NCI-H2029 treated with DMSO at 0.1 percent for 48 hours (cell line): Measurements from ENCODE around the gene AFDN.

ENCODE experiments used
- DNase-seq: peaks from one replicate; lab custom pipeline; 2025; lab: John Stamatoyannopoulos, UW

The AFDN gene

DNA sequence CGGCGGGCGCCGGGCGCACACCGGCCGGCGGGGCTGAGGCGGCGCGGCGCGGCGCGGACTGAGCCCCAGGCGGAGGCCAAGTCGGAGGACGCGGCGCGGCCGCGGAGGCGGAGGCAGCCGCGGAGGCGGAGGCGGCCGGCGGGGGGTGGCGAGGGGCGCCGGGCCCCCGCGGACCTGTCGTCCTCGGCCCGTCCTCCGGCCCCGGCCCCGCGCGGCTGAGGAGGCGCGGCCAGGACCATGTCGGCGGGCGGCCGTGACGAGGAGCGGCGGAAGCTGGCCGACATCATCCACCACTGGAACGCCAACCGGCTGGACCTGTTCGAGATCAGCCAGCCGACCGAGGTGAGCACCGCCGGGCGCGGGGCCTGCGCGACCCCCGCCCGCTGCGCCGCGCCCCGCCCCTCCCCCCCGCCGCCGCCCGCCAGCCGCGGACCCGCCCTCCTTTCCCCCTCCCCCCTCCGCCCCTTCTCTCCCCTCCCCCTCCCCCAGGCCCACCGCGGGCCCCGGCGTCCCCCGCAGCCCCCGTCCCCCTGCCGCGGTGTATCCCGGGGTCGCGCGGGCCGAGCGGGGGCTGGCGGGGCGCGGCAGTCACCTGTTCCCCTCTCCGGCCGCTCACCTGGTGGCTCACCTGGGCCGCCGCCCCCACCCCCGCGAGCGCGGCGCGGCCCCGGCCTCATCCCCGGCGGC lies at the start of gene AFDN:
TSS of gene AFDN (plus strand) at position 16 of the 687 bp plus-strand sequence. CDS start at position 238, 222 bp downstream.
- DNase-seq = no peak

DNA sequence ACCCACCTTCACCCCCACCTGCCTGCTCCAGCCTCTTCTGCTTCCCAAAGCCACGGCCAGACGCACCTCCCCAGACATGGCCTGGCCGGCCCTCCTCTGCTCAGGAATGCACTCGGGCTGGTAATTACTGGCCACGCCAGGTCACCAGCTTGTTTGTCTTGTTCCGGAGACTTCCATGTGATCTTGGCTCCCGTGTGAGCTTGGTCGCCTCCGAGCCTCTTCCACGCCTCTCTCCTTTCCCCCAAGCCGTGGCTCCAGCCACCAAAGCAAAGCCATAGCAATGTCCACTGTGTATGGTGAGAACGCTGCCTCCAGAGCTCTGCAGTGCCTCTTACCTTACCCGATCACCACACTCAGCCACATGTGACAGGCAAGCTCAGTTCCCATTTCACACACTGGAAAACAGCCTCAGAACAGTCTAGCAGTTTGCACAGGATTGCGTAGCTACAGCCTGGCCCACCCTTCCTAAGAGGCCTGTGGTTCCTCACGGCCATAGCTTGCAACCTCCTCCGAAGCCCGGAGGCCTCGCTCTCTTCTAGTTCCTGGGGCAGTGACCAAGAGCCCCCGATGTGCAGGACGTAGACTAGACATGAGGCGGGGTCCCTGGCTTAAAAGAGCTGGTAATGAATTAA lies 48.1 kb upstream of the AFDN start:
- DNase-seq = no peak

GRCh38 chr6:167779129-167779992 lies 47.4 kb upstream of the AFDN start:
- no peak for DNase-seq

DNA sequence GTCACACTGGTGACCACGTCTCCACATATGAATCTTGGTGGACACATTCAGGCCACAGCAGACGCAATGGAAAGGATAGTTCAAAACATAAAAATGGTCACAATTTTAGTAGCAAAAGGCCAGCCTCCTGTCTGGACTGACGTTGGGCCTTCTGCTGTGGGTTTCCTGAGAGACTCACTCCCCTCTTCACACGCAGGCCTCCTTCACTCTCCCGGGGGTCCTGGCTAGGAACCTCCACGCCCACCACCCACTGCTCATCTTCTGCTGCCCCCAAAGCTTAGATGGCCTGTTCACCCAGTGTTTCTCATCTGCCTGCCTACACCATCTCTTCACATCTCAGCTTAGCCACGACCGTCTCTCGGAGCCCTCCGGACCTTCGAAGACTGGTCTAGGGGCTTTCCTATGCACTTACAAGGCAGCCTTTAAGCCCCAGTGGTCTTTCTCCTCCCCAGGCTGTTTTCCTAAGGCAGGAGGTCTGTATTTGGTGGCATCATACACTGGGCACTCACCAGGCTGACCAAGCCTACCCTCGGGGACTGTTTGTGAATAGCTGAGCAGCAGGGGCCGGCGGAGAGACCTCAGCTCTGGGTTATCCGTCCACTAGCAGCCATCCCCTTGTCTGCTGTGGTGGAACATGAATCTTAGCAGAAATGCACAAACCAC lies 46.6 kb upstream of the AFDN start:
- DNase-seq = no peak

DNA sequence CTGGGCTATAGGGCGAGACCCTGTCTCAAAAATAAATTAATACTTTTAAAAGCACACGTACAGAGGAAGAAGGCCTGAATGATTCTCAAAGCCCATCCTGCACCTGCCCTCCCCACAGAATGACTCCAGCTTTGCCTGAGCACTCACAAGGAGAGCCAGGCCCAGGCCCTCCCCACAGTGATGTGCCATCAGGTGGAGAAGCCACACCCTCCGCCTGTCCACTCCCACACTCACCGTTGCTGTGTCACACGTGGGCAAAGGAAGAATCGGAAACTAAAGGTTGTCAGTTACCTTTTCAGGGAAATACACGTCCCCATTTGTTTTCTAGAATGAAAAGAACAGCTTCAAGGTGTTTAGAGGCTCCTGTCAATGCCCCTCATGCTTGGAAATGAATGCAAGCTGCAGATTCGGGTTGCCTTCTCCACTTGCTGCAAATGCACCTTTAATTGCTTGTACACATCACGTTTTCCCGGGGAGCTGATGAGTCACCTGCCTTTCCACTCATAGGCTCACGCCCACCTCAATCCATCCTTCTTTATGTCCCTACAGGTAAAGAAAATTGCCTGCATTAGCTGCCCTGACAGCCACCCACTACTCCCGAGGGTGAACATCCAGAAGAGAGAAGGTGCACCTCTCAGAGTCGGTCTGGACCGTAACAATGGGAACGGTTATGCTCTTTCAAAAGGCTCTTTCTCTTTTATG lies 45.5 kb upstream of the AFDN start:
- DNase-seq = no peak

DNA sequence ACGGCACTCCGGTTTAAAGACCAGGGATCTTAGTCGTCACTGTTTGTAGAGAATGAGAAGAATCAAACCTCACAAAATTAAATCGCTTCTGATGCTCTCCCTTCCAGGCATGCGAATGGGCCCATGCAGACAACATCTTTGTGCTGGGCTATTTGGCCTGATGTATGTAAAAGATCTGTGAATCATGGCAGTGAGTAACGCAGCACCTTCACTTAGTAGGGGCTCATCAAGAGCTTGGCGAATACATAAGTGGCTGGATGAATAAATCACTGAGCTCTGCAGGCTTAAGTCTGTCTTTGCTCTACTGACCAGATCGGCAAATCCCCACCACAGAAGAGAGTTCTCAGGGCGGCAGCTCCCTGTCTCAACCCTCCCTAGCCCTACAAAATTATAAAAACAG lies 44.8 kb upstream of the AFDN start:
- no peak for DNase-seq

DNA sequence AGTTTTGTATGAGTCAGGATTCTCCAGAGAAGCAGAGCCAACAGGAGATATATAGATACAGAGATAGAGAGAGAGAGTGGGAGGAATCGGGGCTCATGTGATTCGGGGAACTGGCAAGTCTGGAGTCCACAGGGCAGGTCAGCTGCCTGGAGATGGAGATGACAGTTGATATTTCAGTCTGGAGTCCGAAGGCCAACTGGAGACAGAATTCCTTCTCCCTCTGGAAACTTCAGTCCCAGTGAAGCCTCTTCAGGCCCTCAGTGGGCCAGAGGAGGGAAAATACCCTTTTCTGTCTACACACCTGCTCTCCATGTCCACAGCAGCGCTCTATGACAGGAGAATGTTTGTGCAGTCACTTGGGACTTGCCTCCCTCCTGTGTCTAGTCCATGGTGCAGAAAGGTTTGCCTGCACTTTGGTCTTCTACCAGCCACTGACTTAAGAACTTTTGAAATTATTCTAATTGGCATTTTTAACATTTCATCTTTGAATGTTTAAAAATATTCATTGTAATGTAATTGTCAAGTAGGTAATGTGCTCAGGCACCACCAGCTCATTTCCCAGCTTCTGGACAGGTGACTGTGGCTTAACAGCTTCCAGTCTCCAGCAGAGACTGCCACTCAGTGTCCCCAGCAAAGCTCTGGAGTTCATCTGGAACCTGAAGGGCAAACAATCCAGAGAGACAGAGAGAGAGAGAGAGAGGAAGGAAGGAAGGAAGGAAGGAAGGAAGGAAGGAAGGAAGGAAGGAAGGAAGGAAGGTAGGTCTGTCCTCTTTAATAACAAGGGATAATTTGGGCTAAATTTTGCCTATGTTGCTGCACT lies 43.8 kb upstream of the AFDN start:
- DNase-seq = no peak

DNA sequence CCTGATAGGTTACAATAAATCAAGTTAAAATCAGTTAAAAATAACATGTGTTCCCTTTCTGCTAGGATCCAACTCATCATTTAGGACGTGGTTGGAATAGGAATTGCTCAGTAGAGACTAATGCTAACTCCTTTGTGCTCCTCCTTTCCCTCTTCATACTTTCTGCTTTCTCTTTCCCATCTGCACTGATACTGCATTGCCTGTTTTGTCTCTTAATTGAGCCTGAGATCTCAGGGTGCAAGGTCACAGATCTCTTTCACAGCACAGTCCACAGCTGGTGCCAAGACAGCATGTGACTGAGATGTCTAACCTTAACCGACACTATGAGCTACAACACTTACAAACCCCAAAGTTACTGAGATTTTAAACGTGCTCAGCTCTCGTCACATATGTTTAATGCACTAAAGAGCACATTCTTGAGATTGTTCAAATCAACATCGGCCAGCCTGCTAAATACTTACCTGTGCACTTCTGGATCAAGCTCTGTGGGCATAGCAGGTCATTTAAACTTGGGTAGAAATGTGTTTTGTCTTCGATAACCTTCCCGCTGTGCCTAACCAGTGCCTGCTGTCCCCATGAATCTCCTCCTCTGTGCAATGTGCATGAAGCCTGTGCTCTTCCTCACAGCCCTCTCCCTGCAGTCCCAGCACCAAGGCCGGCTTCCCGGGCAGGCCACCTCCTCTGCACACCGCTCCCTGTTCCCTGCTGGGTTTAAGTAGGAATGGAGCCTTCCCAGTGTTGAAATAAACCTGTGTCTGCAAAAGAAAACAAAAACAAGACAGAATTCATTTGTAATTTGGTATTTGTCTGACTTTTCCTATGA lies 39.6 kb upstream of the AFDN start:
- no peak for DNase-seq

DNA sequence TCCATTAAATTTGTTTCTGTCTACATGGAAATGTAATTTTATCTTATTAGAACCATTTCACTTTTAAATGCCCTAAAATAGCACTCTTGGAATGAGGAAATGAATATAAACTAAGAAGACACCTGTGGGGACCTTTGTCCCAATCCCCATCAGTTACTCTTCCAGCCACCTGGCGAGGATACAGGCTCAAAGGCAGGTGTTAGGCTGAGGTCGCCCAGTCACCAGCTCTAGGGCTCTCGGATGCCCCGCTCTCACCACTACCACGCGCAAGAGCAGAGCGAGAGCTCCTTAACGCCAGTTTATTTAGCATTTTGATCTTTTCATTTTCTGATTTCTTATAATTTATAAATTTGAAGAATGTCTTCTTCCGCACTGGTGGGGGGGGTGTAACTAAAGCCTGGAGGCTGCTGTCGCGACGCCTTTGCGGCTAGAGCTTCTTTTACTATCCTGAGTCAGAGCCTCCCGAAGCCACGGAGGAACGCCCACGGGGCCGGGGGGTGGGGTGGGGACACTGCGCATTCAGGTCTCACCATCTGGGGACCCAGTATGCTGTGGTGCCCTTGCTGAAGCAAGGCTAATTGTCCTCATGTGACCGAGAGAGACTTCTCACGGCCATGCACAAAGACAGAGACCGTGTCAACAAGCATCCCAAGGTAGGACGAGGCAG lies 38.7 kb upstream of the AFDN start:
- no peak for DNase-seq

DNA sequence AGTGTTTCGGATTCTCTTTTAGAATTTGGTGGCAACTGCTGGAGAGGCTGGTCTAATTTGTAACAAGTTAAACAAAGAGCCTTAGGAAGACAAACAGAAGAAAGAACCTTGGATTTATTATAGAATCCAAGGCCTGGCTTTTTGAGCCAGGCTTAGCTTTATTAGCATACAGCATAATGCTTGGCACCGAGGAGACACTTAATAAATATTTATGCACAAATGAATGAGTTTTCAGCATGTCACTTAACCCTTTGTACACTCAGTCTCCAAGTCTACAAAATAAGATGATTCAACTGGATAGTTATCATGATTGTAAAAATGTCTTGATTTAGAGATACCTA lies 38.2 kb upstream of the AFDN start:
- no peak for DNase-seq

DNA sequence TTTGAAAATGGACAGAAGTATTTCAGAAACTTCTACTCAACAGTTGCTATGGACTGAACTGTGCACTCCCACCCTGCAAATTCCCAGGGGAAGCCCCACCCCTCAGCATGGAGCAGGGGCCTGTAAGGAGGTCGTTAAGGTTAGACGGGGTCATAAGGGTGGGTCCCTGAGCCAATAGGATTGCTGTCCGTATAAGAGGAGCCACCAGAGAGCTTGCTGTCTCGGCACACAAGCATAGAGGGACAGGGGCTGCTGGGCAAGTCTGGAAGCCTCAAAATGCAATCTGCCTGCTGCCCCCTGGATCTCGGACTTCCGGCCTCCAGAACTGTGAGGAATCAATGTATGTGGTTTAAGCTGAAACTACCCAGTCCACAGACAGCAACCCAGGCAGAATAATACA lies 37.4 kb upstream of the AFDN start:
- DNase-seq = no peak

DNA sequence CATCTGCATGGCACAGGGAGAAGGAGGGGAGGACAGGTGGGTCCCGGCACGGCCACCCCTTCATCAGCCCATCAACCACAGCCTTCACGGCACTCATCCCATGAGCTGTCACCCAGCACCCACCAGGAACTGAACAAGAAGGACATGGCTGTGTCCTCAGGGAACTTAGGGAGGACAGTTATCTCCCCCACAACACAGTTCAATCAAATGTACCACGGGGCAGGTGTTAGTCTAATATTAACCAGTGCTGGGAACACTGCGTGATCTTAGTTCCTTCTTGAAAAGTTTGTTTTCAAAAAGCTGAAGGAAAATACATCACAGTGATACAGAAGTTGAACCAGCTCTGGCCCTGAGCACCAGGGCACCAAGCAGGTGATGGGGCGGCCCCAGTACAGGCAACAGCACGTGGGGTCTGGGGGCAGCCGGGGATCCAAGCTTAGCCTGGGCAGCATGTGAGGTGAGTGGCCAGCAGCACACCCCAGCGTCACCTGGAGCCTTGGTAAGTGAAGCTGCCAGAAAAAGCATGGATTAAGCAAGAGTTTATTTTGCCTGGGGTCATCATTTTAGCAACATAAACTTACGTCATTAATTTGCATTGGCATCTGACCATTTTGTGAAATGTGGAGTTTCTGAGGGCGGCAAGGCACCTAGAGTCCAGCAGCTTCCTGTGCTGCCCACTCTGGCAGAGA lies 35.5 kb upstream of the AFDN start:
- DNase-seq = no peak

GRCh38 chr6:167791780-167792478 lies 34.8 kb upstream of the AFDN start:
- no peak for DNase-seq

- DNase-seq = no peak
Observed at GRCh38 chr6:167793421-167793820, 33.3 kb upstream of the AFDN start.

DNA sequence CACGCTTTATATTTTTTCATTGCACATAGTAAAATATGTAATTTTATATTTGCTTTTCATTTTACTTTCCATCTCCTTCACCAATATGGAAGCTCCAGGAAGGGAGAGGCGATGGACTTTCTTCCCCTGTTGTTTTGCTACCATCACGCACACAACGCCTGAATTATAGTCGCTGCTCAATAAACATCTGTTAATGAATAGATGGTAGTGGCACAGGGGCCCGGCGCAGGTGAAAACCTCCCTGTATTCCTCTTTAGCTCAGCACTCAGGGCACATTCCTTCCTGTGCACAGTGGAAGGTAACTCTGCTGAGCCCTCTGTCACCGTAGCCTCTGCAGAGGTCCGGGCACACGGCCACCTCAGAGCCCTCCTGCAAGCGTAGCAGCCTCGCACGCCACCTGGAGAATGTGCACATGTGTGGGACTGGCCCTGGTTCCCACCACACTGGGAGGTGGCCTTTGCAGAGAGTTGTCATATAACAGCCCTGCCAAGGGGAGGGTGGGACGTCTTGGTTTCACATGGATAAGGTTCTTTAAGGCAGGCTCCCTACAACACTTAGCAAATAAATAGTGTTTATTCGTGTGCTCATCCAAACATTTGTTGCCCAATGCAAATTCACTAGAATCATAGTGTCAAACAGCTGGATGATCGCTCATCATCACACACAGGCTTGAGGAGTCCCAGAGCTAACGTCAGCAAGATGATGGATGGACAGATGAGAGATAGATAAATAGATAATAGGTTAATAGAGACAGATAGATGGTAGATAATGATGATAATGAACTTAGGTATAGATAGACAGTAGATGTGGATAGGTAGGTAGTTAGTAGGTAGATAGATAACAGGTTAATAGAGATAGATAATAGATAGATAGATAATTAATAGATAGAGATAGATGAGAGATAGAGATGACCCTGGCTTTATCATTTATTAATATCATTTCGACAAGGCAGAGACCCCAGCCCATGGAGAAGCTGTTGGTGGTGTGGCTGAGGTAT lies 32.3 kb upstream of the AFDN start:
- no peak for DNase-seq

- no peak for DNase-seq
Observed at GRCh38 chr6:167795321-167795811, 31.3 kb upstream of the AFDN start.

GRCh38 chr6:167795874-167796191 lies 30.9 kb upstream of the AFDN start:
- DNase-seq = no peak
